Measurements from ENCODE around the gene RNF225.
A peak's percentile ranks its signal among the peaks of the same experiment; 100 is the strongest.
"Not testable (repeated sequence)": the region's sequence is repeated elsewhere in the genome, so short reads cannot be mapped to it uniquely, and the experiment has no call there.

The RNF225 gene

GRCh38 chr19:58409010-58409790 lies 13.7 kb downstream of the RNF225 start:
- no peak for DNase-seq

- no peak for DNase-seq
Measured at GRCh38 chr19:58416604-58417003, 21.1 kb downstream of the RNF225 start.

- no peak for DNase-seq
Measured at GRCh38 chr19:58417071-58417470, 21.6 kb downstream of the RNF225 start.

GRCh38 chr19:58428617-58429016 lies 33.2 kb downstream of the RNF225 start:
- DNase-seq, result no peak

- DNase-seq, result no peak
Measured at GRCh38 chr19:58429745-58430144, 34.3 kb downstream of the RNF225 start.

- DNase-seq, result no peak
Measured at GRCh38 chr19:58434217-58434616, 38.8 kb downstream of the RNF225 start.

GRCh38 chr19:58439576-58440554 lies 44.4 kb downstream of the RNF225 start, which contains the start of gene ZNF132:
ZNF132 (minus strand) TSS chr19:58440153; CDS start chr19:58439821, 332 bp downstream.
- DNase-seq, result peak; percentile 92

- DNase-seq, result no peak
Measured at GRCh38 chr19:58440556-58440955, 45.1 kb downstream of the RNF225 start.

- DNase-seq, result not testable (repeated sequence)
Measured at GRCh38 chr19:58442986-58443385, 47.5 kb downstream of the RNF225 start.
